GM12872 (cell line): Measurements from ENCODE around the gene F2RL2.

ENCODE experiments used
- CTCF ChIP-seq: IDR thresholded peaks from 3 replicates; pipeline ENCODE4 v1.5.1; 2011; ENCODE audit warnings: low read depth, mild to moderate bottlenecking, low read length, moderate library complexity; ENCODE audit not compliant: insufficient read depth

Gene F2RL2

GRCh38 chr5:76622973-76623596, at the start of gene F2RL2:
F2RL2 (minus strand) TSS chr5:76623403; CDS start chr5:76623230, 173 bp downstream.
- no peak for TF ChIP-seq CTCF

- no peak for TF ChIP-seq CTCF
Measured at GRCh38 chr5:76672242-76672641, 49.0 kb upstream of the F2RL2 start.

GRCh38 chr5:76670508-76670907, 47.3 kb upstream of the F2RL2 start:
- no peak for TF ChIP-seq CTCF

GRCh38 chr5:76669245-76669644, 46.0 kb upstream of the F2RL2 start:
- TF ChIP-seq CTCF: no peak

GRCh38 chr5:76667495-76667894, 44.3 kb upstream of the F2RL2 start:
- TF ChIP-seq CTCF: no peak

GRCh38 chr5:76664079-76664478, 40.9 kb upstream of the F2RL2 start:
- TF ChIP-seq CTCF: no peak

- TF ChIP-seq CTCF: no peak
Measured at GRCh38 chr5:76663573-76663972, 40.4 kb upstream of the F2RL2 start.
